Glomerular visceral epithelial cell (primary cell): ENCODE data around the gene PIAS2.
"Not testable (repeated sequence)": the region's sequence is repeated elsewhere in the genome, so short reads cannot be mapped to it uniquely, and the experiment has no call there.

ENCODE experiments used
- DNase-seq: peaks from one replicate; pipeline ENCODE4 v3.0.0-alpha.2; 2016; ENCODE audit errors: extremely low spot score

The PIAS2 gene

GRCh38 chr18:46917108-46917802, at the start of gene PIAS2, which contains the start of gene KATNAL2:
Gene PIAS2, minus strand, starts transcription at chr18:46917507. Its CDS starts 162 bp downstream, at chr18:46917345.
Gene KATNAL2, plus strand, starts transcription at chr18:46917602. Its CDS starts 29,271 bp downstream, at chr18:46946873.
- DNase-seq = peak; percentile 84

- not testable (repeated sequence) for DNase-seq
Observed at GRCh38 chr18:46966266-46966665, 49.0 kb upstream of the PIAS2 start.

- DNase-seq = not testable (repeated sequence)
Observed at GRCh38 chr18:46964579-46965293, 47.4 kb upstream of the PIAS2 start.

GRCh38 chr18:46963656-46964578, 46.6 kb upstream of the PIAS2 start:
- not testable (repeated sequence) for DNase-seq

DNA sequence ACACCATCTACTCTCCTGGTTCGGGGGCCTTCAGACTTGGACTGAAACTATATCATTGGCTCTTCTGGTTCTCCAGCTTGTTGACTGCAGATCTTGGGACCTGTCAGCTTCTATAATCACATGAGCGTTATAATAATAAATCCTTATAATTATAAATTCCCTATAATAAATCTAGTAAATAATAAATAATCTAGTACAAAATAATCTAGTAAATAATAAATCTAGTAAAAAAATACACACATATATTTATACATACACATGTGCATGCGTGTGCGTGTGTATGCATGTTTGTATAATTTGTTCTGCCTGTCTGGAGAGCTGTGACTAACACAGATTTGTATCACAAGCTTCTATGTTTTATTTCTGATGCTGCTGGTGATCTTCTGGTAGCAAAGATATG, 40.9 kb upstream of the PIAS2 start:
- no peak for DNase-seq

GRCh38 chr18:46953195-46953594, 35.9 kb upstream of the PIAS2 start:
- no peak for DNase-seq

DNA sequence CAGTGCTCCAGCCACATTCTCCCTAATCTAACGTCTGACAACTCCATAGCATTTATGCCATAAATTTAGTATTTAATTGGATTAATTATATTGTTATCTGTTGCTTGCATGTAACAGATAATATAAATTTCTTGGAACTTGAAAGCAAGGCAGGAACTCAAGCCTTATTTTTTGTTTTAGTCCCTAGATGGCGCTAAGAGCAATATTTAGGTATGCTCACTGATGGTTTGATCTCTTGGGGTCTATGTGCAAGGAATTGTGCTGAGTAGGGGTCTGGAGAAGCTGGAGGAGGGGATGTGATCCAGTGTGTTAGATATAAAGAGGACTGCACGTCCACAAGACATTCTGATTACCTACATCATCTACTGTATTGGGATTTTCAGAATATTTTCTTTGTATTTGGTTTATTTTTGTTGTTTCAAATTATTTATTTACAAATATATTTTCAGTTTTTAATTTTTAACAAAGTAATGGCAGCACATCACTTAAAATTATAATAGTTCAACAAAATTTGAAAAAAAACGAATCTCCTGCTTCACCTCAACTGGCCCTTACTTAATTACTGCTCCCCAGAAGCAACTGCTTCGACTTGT, 32.9 kb upstream of the PIAS2 start:
- DNase-seq = no peak

- DNase-seq = peak; percentile 83
Observed at GRCh38 chr18:46946656-46947282, 29.5 kb upstream of the PIAS2 start.

DNA sequence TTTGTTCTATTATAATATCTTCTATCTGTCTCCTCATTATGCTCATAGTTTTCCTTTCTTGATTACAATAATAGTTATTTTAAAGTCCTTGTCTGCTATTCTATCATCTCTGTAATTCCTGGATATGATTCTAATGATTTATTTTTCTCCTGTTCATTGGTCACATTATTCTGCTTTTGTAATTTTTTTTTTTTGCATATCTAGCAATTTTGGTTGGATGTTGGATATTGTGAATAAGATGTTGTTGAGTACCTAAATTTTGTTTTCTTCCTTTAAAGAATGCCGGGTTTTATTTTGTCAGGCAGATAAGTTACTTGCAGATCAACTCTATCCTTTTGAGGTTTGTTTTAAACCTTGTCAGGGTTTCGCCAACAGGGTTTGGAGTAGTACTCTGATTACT, 25.3 kb upstream of the PIAS2 start:
- DNase-seq = no peak

DNA sequence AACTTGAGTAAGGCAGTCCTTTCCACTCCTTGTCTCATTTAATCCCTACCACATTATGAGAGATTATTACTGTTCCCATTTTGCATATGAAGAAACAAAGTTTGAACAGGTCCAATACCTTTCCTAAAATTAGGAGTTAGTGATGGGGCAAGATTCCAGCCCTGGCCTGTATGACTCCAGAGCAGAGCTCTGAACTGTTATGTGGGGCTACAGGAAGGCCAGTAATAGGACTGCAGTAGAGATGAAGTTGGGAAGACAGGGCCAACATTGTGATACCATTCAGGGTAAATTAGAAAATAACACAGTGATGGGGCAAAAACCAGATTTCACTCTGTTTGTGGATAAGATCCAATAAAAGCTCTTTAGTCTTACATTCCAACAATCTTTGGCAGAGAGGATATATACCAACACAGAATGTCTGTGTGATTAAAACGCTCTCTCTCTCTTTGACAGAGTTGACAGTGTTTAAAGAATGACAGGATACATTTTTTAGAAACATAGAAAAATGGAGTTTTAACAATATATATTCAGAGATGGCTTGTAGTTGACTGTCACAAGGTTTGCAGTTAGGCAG, 22.8 kb upstream of the PIAS2 start:
- no peak for DNase-seq

DNA sequence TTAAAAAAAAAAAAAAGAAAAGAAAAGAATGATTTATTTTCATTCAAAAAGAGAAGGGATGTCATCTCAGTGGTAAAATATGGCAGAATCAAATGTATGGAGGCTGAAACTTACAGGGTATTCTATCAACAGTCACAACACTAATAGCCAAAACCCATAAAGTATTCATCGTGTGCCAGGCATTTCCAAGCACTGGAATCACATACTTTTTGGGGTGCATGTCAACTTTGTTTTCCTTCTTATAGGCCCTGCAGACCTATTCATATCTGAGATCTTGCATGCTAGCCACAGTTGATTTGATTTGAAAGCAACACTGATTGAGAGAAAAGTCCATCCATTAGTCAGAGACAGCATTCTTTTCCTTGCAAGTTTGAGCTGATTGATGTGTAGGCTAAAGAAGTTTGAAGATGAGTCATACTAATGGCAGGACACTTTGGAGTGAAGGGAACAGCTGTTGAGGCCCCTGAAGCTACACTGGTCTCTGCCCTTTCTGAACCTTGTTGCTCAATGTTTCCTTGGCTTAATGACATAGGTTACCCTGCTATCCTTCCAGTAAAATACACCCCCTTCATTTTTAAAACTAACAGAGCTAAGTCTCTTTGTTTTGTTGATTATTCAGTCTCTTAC, 22.1 kb upstream of the PIAS2 start:
- DNase-seq = peak; percentile 14

DNA sequence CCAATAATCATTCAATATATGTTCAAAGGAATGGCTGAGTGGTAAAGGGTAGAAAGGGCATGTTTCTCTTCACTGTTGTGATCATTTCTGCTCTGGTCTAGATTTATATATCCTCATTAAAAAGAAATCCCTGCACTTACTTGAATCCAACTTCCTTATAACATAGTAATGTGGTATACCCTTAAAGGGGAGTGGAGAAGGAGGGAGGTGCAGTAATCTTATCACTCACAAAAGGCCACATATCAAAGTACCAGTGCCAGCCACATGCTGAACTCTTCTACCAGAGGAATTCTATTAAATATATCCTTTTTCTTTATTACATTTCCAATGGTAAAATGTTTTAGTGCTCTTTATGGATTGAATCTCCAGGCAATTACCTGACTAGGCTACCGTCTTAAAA, 3.3 kb upstream of the PIAS2 start:
- DNase-seq = no peak

GRCh38 chr18:46920067-46920466, 2.8 kb upstream of the PIAS2 start:
- no peak for DNase-seq

DNA sequence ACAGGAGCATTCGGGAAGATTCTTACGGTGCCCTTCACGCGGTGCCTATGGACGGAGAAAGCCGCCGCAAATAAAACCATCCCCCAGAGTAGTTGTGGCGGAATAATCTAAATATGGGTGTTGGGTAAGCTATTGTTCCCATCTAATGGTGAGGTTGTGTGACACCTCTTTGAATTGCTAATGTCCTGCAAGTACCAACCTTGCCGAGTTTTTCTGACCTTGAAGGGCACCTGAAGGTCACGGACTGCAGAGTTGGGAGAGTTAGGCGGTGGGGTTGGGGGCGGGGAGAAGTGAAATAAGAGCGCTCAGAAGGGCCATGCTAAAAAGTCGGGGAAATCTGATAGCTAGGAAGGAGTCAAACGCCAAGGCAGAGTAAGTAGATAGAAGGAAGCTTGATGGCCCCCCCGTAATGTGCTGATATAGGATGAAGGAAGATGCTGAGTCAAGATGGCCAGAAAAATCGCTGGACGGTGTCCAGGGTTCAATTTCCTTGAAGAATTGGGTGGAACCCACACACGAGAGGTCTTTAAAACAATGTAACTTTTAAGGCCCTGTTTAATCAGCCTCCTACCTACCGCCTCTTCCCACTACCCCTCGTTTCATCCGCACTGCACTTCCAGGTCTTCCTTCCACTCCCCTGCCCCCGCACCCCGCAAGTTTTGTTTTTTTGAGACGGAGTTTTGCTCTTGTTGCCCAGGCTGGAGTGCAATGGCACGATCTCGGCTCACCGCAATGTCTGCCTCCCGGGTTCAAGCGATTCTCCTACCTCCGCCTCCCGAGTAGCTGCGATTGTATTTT, 695 bp upstream of the PIAS2 start:
- peak; percentile 15 for DNase-seq

DNA sequence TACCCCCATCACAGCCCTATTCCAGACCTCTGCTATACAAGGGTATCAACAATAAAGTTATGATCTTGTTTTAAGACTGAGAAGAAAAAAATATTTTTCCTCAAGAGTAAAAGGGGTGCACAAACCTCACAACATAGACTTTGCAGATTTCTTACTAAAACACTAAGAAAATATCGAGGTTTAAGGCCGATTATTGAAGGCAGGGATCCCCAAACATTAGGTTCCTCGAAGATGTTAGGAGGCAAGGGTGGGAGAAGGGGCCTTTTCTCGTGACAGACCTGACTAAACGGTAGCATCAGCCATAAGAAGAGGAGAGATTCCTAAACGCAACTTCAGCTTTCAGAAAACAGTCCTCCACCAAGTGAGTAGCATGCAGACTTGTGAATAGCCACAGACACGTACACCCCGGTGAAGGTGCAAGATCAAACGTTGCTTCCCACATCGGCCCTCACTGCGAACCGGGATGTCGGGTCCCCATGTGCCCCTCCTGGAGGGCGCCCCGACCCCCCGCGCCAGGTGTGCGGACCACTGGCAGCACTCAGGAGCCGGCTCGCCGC, 678 bp downstream of the PIAS2 start:
- DNase-seq = peak; percentile 38

- DNase-seq = peak; percentile 11
Observed at GRCh38 chr18:46915800-46916550, 1.3 kb downstream of the PIAS2 start.

DNA sequence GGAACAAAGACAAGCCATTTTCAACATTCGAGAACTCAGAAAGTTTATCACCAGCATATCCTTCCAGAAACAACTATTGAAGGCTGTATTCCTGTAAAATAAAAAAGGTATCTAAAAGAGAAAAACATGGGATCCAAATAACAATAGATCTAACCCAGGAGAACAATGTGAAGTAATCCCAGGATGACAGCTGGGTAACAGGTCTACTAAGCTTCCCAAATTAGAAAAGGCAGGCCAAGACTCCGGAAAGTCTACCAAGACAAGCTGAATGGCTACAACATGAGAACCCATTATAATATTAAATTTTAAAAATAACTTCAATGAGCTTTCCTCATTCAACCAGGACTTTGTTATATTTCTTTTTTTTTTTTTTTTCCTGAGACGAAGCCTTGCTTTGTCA, 6.5 kb downstream of the PIAS2 start:
- no peak for DNase-seq

DNA sequence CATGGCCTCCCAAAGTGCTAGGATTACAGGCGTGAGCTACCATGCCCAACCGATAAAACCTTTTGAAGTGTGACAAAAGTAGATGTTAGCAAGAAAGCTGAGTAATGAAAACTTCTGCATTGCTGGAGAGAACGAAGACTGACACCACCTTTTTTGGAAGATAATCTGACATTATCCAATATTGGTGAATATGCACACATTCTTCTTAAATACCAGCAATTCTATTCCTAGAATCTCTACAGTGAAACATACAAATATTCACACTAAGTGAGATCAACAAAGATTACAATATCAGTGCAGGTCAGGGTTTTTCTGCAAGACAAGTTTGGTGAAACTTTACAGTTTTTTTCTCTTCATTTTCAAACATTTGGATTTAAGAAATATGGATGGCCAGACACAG, 7.8 kb downstream of the PIAS2 start:
- DNase-seq = no peak

- DNase-seq = no peak
Observed at GRCh38 chr18:46903406-46903805, 13.9 kb downstream of the PIAS2 start.
